ENCODE measurements around the gene FRMD4B.
"Not testable (repeated sequence)": the region's sequence is repeated elsewhere in the genome, so short reads cannot be mapped to it uniquely, and the experiment has no call there.

Gene FRMD4B

DNA sequence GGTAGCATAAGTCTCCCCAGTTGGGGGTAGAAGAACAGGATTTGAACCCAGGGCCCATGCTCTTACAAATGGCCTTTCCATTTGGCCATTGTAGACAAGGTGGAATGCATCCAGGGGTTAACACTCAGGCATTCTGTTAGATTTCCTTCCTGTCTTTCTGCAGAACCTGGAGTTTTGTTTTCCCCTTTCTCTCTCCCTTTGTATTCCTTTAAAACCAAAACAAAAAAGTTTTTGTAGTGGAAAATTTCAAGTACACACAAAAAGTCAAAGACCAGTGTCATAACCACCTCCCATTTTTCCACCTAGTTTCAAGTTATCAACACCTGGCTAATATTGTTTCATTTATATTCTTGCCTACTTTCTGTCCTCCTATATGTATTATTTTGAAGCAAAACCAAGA lies 26.0 kb downstream of the FRMD4B start:
- DNase-seq: no peak

DNA sequence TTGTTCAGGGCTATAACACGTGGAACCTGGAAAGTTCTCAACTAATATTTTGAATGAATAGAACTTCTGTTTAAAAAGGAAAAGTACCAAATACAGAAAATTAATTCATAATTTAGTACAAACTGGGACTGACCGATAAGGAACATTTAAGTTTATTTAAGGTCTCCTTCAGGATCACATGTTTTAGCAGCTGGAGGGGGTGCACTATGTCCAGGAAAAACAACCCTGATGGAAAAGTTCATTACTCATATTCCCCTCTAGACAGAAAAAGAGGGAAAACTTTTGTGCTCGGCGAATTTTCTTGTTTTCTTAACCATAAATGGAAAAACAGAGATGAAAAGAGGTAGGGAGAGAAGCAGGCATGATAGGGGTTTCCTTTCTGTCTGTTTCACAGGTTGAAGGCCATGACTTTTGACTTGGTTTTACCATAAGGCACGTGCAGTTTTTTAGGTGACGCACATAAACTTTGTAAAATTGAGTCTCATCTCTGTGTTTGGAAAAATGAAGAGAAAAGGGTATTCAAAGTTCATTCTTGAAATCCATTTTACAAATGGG lies 26.5 kb downstream of the FRMD4B start:
- DNase-seq: no peak

DNA sequence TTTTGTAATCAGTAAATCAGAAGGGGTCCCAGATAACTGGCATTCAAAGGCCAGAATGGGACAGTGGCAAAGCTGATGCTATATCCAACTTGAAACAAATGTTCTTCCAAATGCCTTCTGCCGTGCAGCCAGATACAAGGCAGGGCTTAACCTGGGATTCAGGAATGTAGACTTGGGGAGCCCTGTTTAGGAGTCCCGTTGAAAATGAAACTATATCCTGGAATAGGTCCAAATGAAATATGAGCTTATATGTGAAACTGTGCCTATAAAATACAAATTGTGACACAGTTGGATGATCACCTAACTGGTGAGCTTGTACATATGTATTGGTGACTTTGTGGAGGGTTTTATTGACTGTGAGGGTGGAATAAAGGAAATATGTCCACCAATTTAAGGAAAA lies 28.7 kb downstream of the FRMD4B start:
- no peak for DNase-seq

DNA sequence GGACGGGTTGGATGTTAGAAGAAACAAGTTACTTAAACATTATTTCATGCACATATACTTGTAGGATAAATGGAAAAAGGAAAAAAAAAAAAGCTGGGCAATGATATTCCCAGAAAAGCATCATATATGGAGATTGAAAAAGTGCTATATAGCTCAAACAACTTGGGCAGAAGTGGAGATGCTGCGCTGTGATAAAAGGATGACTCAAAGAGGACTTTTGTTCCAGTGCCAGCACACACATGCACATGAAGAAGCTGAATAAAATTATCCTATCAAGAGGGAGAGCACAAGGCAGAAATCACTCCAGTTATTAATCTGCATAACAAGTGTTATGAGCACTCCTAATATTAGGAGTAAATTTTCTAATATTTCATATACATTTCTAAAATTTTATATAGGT lies 30.9 kb downstream of the FRMD4B start:
- DNase-seq: no peak

DNA sequence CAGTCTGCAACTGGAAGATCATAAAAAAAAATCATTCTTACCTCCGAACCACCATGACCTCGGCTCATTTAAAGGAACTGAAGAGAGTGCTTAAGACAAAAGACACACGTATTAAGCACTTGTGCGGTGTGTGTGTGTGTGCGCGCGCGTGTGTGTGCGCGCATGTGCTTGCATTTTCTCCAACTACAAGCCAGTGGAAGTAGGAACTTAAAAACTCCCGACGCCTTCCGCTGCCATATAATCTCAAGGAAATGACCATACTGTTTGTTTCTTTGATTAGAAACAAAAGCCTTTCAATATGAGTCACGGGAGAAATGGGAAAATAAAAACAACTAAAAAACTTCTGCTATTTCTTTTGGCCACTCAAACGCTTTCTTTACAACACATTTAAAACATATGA lies 32.4 kb downstream of the FRMD4B start:
- no peak for DNase-seq

GRCh38 chr3:69353088-69353478 lies 32.8 kb downstream of the FRMD4B start:
- no peak for DNase-seq

- DNase-seq: no peak
These were observed 33.4 kb downstream of the FRMD4B start for GRCh38 chr3:69352305-69353087.

DNA sequence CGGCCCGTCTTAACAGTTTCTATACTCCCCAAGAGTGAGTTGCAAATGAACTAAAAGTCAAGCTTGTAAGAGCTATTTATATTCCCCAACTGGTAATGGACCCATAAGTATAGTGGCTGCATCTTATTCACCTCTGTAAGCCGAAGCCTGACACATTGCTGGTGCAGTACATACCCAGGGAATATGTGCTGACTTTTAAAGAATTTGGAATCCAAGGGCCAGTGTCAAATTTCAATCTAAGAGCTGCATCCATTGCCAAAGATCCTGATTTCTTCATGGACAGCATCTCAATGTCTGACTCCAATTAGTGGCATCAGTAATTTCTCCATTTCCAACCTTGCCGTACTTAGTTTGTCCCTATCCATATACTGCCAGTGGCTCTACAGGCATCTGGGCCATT lies 42.0 kb downstream of the FRMD4B start:
- DNase-seq: no peak

- DNase-seq: no peak
These were observed 43.8 kb downstream of the FRMD4B start for GRCh38 chr3:69342074-69342473.

DNA sequence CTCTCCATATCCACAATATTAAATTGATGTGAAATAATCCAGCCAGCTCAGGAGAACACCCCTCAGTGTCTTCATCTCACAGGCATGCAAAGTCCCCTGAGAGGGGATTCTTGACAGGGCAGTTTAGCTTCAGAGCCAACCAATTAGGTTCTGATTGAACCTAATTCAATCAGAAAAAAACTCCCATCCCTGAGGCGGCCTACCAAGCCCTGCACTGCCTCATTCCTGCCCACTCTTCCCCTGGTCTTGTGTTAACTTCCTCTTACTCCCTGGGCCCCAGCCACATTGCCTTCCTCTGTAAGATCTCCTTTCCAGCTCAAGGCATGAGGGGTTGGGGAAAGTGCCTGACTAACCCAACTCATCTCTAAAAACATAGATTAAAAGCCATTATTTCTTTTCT lies 46.1 kb downstream of the FRMD4B start:
- no peak for DNase-seq

- DNase-seq: no peak
These were observed 47.0 kb downstream of the FRMD4B start for GRCh38 chr3:69338911-69339310.

GRCh38 chr3:69332934-69333333 lies 53.0 kb downstream of the FRMD4B start:
- DNase-seq: no peak

DNA sequence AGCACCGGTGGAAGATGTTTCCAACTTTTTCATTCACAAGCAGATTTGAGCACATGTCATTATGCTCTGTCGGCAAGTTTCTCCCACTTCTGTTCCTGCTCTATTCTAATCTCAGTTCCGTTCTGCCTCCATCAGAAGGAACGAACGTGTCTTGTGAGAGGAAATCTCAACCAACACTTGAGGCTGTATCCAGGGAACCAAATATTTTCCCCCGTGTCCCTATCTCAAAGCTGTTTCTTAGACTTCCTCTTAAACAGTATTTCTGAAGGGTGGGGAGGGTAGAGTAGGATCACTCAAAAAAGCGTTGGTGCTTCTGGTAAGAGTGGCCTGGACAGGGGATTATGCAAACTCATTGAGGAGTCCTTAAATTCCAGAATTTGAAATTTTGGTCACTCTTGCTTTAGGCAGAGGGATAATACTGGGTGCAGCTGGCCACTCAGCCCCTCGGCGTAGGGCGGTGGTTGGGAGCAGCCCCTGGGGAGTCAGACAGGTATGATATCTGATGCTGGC lies 54.9 kb downstream of the FRMD4B start:
- no peak for DNase-seq

- DNase-seq: no peak
These were observed 56.0 kb downstream of the FRMD4B start for GRCh38 chr3:69329892-69330291.

DNA sequence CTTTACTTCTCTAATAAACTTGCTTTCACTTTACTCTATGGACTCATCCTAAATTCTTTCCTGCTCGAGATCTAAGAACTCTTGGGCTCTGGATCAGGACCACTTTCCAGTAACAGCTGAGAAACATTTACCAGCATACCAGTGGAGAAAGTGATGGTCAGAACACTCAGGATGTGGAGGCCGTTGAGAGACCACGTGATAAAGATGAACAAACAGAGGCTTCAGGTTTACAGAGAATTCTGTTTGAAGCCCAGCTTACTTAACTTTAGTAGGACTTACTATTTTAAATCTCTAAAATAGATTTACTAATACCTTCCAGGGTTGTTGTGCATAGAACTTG lies 57.0 kb downstream of the FRMD4B start:
- no peak for DNase-seq

- no peak for DNase-seq
These were observed 57.6 kb downstream of the FRMD4B start for GRCh38 chr3:69328103-69328962.

- DNase-seq: peak; percentile 64
These were observed 59.0 kb downstream of the FRMD4B start for GRCh38 chr3:69326855-69327300.

- DNase-seq: no peak
These were observed 60.7 kb downstream of the FRMD4B start for GRCh38 chr3:69325151-69325550.

DNA sequence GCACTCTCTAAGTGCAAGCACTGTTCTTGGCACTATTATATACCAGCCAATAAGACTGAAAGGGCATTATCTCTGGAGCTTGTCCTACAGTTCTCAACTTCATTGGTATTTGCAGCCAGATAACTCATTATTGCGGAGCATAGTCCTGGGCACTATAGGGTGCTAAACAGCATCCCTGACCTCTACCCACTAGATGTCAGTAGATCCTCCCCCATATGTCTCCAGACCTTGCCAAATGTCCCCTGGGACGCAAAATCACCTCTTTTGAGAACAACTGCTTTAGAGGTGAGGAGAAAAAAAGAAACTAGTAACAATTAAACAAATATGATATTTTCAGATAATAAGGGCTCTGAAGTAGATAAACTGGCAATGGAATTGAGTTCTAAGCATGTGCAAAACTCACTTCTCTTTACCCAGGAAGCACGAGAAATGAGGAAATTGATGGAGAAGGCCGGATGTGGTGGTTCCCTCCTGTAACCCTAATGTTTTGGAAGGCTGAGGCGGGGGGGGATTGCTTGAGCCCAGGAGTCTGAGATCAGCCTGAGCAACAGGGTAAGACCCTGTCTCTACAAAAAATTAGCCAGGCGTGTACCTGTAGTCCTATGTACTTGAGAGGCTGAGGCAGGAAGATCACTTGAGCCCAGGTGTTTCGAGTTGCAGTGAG lies 61.4 kb downstream of the FRMD4B start:
- DNase-seq: no peak

DNA sequence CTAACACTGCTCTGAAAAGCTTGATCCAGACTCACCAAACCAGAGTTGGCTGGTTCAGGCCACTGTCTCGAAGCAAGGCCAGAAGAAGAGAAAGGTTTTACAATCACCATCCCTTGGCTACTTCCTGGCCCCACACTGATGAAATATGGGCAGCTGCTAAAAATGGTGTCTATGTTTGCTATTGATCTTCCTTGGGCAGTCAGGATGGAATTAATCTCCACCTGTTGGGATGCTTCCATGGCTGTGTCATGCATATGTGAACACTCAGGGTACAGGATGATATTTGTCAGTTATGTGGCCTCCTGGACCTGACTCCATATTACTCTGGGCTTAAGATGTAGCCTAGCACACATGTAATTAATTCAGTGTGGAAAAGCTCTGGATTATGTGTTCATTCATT lies 61.9 kb downstream of the FRMD4B start:
- no peak for DNase-seq

DNA sequence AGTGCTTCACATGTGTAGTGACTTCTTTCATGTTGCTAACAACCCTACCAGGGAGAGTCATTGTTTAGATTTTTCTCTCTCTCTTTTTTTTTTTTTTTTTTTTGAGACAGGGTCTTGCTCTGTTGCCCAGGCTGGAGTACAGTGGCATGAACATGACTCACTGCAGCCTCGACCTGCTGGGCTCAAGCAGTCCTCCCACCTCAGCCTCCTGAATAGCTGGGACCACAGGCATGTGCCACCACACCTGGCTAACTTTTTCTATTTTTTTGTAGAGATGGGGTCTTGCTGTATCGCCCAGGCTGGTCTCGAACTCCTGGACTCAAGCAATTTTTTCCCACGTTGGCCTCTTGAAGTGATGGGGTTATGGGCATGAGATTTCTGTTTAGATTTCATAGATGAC lies 63.4 kb downstream of the FRMD4B start:
- not testable (repeated sequence) for DNase-seq

DNA sequence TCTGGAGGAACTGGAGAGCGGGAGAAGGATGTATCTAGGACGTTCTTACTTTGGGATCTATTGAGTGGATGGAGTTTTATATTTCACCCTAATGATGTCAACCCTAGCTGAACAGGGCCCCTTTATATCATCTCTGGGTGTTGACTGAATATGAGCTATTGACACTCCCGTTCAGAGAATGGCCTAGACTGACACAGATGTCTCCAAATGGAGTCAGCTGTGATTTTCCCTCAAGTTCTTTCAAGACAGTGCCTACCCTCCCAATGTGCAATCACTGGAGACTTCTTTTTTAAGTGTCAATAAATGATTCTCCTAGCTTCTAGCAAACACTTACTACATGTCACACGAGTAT lies 63.8 kb downstream of the FRMD4B start:
- DNase-seq: no peak

Measured in activated naive CD4-positive, alpha-beta T cell treated with anti-CD3 and anti-CD28 coated beads, Interleukin-2, amount 50 U/mL, for 16 hours (primary cell).